GM10847 (cell line): ENCODE measurements around the gene MRPS5.

Experiments used
- POLR2A ChIP-seq: IDR thresholded peaks from 2 replicates; pipeline ENCODE4 v1.6.1; 2011; ENCODE audit not compliant: insufficient read length; ENCODE audit errors: extremely low read depth

MRPS5 gene

DNA sequence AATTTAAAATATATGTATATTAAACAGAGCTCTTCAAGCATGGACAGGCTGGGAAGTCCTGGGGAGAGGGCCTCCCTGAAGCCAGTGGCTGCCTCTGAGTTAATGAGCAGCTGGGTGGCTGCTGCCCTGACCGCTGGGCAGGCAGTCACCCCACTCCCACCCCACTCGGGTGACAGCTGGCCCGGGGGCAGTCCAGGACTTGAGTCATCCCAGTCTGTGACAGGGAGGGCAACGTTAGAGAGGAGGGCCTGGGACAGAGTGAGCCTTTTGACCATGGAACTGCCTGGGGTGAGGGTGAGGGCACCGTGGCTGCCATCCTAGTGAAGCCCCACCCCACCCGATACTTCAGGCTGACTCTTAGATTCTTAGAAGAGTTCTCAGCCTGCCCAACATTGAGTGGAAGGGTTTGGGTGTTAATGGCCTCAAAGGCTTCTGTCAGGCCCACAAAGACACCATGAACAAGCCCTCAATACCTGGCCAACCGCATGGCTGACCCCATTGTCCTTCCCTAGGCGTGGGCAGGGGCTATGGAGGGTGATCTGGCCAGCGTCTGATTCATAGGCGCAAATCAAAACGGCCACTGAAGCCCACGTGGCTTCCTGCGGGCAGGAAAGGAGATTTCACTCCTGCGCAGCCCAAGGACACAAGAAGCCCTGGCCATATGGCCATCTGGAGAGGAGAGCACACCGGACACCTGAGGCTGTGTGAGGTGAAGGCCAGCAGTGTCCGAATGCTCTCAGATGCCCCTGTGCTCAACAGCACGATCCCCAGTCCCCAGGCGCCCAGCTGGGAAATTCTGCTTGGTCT, 47.5 kb downstream of the MRPS5 start:
- TF ChIP-seq POLR2A, result no peak

GRCh38 chr2:95072424-95072823, 49.2 kb downstream of the MRPS5 start:
- TF ChIP-seq POLR2A, result no peak

DNA sequence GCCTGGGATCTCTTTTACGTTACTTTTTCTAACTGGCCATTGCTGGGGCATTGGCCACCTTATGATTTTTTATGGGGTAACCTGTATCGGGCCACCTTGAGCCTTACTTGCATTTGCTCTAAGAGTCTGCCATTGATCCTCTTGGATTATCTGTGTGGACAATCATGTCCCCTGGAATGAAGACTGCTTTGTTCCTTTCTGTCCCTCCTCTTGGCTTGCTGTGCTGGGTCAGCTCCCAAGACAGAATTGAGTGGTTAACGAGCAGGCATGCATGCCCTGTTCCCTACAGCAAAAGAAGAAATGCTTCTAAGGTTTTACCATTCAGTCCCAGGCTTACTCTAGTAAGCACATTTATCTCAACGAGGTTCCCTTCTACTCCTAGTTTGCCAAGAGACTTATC, 49.8 kb downstream of the MRPS5 start:
- TF ChIP-seq POLR2A, result no peak

DNA sequence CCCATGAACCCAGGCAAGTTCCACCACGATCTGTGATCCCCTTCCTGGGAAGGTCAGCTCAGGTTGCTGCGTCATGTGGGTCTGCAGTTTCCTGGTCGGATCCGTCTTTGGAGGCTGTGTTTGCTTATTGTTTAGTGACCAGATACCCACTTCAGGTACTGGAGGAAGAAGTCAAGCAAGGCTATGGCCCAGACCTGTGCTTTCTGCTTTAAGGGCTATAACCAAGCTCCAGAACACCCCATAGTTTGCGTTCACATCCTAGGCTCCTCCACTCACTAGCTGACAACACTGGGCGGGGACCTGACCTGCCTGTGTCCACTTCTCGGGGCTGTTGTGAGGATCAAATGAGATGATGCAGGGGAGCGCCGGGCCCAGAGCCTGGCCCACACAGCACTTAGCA, 52.1 kb downstream of the MRPS5 start:
- TF ChIP-seq POLR2A, result no peak

GRCh38 chr2:95068256-95068655, 53.4 kb downstream of the MRPS5 start:
- TF ChIP-seq POLR2A, result no peak

- no peak for TF ChIP-seq POLR2A
Measured at GRCh38 chr2:95063086-95063958, 58.3 kb downstream of the MRPS5 start.

DNA sequence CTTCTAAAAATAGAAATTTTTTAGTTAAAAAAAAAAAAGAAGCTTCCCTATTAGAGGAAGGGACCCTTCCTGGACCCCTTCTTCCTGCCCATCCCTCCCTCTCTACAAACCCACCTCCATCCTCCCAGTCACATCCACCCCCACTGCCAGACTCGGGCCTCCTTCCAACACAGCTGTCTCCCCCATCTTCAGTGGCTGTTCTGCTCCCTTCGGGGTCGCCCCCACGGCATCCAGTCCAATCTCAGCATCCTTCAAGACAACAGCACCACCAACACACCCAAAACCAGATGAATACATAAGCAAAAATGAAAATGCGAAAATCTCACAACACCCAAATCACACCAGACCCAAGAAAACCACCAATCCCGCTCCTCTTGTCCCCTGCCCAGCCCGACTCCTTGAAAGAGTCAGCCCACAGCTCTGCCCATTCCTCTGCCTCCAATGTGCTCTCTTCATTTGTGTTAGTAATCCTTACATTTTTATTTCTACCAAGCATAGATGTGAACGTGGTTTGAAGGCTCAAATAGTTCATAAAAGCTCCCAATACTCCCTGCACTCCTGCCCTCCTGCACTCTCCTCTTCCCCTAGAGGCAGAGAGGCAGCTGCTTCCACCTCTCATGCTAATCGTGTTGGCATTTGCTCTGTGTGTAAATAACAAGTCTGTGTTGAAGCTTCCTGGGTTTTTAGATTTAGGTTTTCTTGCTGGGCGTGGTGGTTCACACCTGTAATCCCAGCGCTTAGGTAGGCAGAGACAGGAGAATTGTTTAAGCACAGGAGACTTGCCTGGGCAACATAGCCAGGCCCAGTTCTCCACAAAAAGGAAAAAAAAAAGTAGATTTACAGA, 59.1 kb downstream of the MRPS5 start:
- TF ChIP-seq POLR2A, result no peak

- no peak for TF ChIP-seq POLR2A
Measured at GRCh38 chr2:95061601-95062183, 59.9 kb downstream of the MRPS5 start.

GRCh38 chr2:95061119-95061512, 60.5 kb downstream of the MRPS5 start:
- no peak for TF ChIP-seq POLR2A

GRCh38 chr2:95060446-95061118, 61.0 kb downstream of the MRPS5 start:
- TF ChIP-seq POLR2A, result no peak

- TF ChIP-seq POLR2A, result no peak
Measured at GRCh38 chr2:95059656-95060370, 61.8 kb downstream of the MRPS5 start.

GRCh38 chr2:95058989-95059641, 62.5 kb downstream of the MRPS5 start:
- TF ChIP-seq POLR2A, result no peak

DNA sequence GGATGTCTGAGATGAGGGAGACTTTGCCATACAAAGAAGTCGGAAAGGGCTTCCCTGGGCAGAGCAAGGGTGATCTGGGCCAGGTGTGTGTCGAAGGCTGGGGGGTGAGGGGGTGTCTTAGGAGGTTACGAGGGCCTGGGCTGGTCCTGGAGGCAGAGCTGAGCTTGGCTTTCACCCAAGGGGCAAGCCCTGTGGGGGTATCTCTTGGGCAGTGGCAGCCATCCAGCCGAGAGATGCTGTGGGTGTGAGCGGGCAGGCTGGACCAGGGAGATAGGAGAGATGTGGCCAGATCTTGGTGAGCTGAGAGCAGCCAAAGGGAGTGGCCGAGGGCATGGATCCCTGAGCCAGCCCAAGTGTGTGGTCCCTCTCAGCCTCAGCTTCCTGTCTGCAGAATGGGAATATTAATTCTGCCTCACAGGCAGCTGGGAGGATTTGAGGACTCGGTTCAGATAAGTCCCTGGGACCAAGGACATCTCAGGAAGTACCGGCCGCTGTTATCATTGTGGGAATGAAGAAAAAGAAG, 63.1 kb downstream of the MRPS5 start:
- TF ChIP-seq POLR2A, result no peak

GRCh38 chr2:95057535-95058370, 63.9 kb downstream of the MRPS5 start:
- no peak for TF ChIP-seq POLR2A
